Stimulated activated CD8-positive, alpha-beta memory T cell treated with anti-CD3 and anti-CD28 coated beads, Interleukin-2, amount 100 ng/mL, for 48 hours (primary cell): Measurements from ENCODE around the gene CREB3L2.
"Not testable (repeated sequence)": the region's sequence is repeated elsewhere in the genome, so short reads cannot be mapped to it uniquely, and the experiment has no call there.

Source experiments
- DNase-seq, 2 donors: peaks; one replicate each; pipeline ENCODE4 v3.0.0-alpha.2; 2020; ENCODE audit warnings: low read depth in 2 of 2

The CREB3L2 gene

DNA sequence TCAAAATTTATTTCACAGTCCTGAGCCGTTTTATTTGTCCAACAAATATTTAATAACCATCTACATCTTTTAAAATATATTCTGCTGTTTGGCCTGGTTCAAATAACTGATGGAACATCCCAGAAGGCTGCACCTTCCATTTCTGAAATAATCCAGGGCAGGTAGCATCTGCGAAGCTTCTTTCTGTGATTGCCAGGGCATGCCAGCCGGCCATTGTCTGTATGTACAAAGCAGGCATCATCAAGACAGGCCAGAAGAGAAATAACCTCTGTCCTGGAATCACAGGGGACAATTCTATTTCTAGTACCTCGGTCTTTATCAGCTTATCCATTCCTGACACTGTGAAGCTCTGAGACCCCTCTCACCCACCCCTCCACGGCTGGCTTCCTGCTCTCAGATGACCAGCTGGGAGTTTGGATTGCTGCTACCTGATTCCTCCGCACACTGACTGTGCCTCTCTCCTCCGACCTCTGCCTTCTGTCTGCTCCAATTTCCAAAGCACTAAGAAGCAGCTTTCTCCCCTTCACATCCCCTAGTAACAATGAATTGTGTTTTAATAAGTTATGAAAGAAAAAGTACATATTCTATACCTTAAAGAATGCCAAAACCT lies 163.1 kb downstream of the CREB3L2 start:
- no peak for DNase-seq

DNA sequence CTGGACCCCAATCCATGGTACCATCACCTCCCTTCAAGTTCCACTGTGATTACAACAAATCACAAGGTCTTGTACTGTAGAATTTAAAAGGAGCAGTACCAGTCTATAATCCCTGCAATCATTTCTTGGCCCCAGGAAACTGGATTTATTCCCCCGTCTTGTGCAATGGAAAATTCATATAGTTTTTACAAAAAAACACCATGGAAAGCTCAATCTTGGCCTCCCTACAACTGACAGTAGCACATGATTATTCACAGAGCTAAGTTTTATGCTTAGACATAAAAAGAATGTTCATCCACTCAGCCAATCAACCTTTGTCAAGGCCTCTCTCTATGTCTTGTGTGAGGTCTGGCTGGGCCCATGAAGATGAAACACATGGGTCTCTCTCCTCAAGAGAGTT lies 165.3 kb downstream of the CREB3L2 start:
- DNase-seq = no peak

DNA sequence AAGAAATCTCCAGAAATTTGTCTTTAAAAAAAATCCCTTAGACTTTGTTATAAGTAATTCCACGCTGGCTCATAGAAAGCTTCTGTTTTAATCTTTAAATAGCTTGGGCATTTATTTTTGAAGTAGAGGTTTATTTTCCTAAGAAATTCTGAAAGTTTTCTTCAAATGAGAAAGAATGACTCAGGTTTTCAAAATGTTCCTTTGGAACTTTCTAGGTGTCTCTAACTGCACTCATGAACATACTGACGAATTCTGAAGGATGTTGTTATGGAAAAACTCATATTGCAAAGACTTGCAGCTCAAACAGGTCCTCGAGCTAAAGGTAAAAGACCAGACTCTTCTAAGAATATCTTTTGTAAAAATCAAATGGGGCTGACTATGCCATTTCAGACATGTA lies 165.8 kb downstream of the CREB3L2 start:
- no peak for DNase-seq

DNA sequence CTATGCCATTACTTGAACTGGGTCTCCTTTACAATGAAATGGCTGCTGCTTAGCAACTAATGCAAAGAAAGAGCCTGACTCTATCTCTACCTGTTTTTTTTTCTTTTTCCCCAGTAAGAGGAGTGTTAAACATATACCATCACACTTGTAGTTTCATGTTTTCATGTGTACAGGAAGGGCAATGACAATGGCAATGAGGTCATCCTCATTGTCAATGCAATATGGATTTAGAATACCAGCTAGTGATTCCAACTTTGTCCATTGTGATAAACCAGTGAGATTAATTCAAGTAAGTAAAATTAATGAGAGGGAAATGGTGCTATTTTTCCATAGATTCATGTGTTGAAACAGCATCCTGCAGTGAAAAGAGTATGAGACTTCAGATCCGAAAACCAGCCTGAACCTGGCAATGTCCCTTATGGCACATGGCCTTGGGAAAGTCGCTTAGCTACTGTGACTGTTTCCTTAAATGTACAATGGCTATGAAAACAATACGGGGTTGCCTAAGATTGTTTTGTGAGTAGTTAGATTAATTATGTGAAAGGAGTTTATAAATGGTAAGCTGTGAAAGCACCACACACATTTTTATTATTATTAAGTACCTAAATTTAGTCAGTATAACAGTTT lies 166.3 kb downstream of the CREB3L2 start:
- no peak for DNase-seq

DNA sequence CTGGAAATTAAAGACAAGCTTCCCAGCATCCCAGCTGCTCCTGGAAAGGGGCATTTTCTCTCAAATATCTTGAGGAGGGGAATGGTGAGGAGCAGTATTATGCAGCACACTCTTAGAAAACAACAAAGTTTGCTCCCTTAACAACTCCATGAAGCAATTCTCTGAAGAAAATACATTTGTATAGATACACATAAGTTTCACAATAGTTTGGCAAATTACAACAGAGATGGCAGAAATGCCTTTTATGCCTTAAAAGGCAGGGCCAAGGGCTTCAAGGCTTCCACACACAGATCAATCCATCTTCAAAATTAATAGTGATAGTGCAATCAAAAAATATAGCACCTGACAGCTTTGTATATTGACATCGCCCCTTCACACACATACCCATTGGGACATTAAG lies 167.3 kb downstream of the CREB3L2 start:
- DNase-seq = no peak

DNA sequence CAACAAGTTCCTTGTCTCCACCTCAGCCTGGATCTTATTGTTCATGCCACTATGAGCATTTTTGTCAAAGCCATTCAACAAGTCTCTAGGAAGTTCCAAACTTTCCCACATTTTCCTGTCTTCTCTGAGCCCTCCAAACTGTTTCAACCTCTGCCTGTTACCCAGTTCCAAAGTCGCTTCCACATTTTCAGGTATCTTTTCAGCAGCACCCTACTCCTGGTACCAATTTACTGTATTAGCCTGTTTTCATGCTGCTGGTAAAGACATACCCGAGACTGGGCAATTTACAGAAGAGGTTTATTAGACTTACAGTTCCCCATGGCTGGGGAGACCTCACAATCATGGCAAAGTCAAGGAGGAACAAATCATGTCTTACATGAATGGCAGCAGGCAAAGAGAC lies 168.9 kb downstream of the CREB3L2 start:
- not testable (repeated sequence) for DNase-seq

DNA sequence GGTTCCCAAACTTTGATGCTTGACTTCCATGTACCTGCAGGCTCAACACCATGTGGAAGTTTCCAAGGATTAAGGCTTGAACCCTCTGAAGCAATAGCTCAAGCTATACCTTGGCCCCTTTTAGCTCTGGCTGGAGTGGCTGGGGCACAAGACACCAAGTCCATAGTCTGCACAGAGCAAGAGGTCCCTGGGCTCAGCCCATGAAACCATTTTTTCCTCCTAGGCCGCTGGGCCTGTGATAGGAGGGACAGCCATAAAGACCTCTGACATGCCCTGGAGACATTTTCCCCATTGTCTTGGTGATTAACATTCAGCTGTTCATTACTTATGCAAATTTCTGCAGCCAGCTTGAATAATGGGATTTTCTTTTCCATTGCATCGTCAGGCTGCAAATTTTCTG lies 169.5 kb downstream of the CREB3L2 start:
- no peak for DNase-seq

DNA sequence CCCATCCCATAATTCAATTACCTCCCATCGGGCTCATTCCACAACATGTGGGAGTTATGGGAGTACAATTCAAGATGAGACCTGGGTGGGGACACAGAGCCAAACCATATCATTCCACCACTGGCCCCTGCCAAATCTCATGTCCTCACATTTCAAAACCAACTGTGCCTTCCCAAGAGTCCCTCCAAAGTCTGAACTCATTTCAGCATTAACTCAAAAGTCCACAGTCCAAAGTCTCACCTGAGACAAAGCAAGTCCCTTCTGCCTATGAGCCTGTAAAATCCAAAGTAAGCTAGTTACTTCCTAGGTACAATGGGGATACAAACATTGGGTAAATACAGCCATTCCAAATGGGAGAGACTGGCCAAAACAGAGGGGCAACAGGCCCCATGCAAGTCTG lies 170.3 kb downstream of the CREB3L2 start:
- not testable (repeated sequence) for DNase-seq

DNA sequence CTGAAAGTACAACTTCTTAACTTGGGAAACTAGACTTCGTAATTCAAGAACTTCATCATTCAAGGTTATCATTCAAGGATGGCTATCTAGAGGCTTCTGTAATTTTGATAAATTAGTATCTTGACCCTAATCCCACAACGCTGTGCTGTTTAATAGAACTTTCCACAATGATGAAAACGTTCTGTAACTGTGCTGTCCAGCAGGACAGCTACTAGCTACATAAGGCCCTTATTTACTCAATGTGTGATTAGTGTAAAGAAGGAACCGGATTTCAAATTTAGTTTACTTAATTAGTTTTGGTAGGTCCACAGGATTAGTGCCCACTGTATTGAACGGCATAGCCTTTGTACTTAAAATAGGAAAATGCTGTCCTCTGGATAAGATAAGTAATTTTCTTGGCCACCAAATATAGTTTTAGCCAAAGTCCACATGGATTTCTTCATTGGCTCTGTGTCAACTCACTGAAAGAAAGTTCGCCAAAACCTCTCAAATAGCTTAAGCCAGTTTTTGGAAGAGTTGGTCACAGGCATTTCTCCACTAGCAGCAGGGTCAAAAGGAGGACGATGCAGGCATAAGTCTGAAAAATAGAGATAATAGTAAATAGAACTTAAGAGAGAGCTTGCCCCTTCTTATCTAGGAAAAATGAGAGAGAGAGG lies 172.4 kb downstream of the CREB3L2 start:
- DNase-seq = no peak

DNA sequence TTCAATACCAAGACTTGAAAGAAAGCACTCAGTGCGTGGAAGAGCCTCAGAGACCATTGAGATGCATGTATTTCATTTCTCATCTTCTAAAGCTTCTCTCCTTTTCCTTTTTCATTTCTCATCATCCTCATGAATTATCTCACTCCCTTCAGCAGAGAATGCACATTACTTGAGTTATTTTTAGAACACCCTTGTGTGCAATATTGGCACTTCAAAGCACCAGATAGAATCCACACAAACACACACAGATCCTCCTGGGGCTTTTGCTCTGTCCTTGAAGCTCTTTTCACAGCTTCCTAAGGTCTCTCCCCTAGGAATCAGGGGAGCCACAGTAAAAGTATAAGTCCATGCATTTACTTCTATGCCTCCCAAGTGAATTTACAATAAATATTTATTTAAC lies 173.4 kb downstream of the CREB3L2 start:
- DNase-seq = no peak

DNA sequence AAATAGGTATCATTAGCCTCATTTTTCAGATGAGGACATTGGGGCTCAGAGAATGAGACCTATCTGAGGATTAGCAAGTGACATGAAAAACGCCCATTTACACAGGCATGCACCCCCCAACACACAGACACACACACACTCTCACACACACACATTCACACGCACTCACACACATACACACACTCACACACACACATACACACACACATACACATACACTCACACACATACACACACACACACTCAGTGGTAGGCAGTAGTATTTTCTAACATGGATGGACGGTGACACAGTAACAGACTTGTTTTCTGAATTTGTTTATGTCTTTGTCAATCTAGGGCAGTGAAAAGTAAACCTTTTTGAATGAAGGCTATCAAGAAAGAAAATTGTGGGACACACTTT lies 176.4 kb downstream of the CREB3L2 start:
- no peak for DNase-seq
